Adrenal gland (tissue), 12 donors: ENCODE measurements around the gene CHP1. TPM values are rescaled to one million over a fixed set of nuclear protein-coding genes. Genes with fewer than 3 reads are reported as not detected.
A peak's percentile ranks its signal among the peaks of the same experiment; 100 is the strongest.
"Not testable (repeated sequence)": the region's sequence is repeated elsewhere in the genome, so short reads cannot be mapped to it uniquely, and the experiment has no call there.

Source experiments
- DNase-seq, 7 donors: peaks; one replicate each; pipeline ENCODE4 v3.0.0-alpha.2; 2019 to 2020
- H3K27ac ChIP-seq, 5 donors: fragments of 200-600 bp; sonication (generic) in 4 of 5; 1 replicate in 3 of 5; 2 replicates in 2 of 5; pipeline versions ENCODE4 v1.5.1 to v1.8.0; 2016 to 2020; ENCODE audit warnings: mild to moderate bottlenecking in 1 of 5
- H3K27me3 ChIP-seq: fragments of 200-600 bp; 2 replicates; pipeline ENCODE4 v1.8.0; 2021
- H3K36me3 ChIP-seq, 2 donors: fragments of 200-600 bp; replicated peaks in 1 of 2; 1 replicate in 1 of 2; 2 replicates in 1 of 2; pipeline versions ENCODE4 v1.5.1 to v1.8.0; 2018 to 2022
- H3K4me1 ChIP-seq, 2 donors: fragments of 200-600 bp; replicated peaks in 1 of 2; 1 replicate in 1 of 2; 2 replicates in 1 of 2; pipeline versions ENCODE4 v1.5.1 to v1.8.0; 2018 to 2021
- H3K4me3 ChIP-seq, 4 donors: fragments of 200-600 bp; sonication (generic) in 3 of 4; one replicate each; pipeline ENCODE4 v1.5.1; 2016 to 2018
- H3K9me3 ChIP-seq, 3 donors: fragments of 200-600 bp; sonication (generic) in 1 of 3; replicated peaks in 1 of 3; 1 replicate in 2 of 3; 2 replicates in 1 of 3; pipeline versions ENCODE4 v1.5.1 to v1.8.0; 2016 to 2021
- POLR2A ChIP-seq, 2 donors: fragments of 450-650 bp; IDR thresholded peaks; one replicate each; pipeline ENCODE4 v1.6.1; 2017; ENCODE audit warnings: antibody characterized with exemption in 2 of 2, mild to moderate bottlenecking in 2 of 2, moderate library complexity in 1 of 2
- WGBS, 4 donors: extraction: QIAGEN DNeasy Blood & Tissue Kit in 2 of 4; methylation state at CpG; one replicate each; pipeline versions ENCODE4 v1.1.5 to v1.1.7; 2013 to 2017; 5-methylcytosine and 5-hydroxymethylcytosine counted together
- intact Hi-C, 2 donors: fragments of 100-400 bp; cut with DNase I; formaldehyde crosslinking; loops; one replicate each; pipeline versions ENCODE4 v1.14.1 to v1.15.0; 2022 to 2023
- polyA plus RNA-seq, 3 donors: library from polyadenylated mRNA; stranded (reverse); fragments of 200-250 nt in 2 of 3; fragments of 350-450 nt in 1 of 3; fragmentation: Illumina TruSeq in 1 of 3; extraction: RNeasy Lipid Tissue Mini Kit (QIAGEN cat#74804) in 1 of 3; gene quantifications; one replicate each; pipeline ENCODE4 v1.2.3, GENCODE V29; 2013 to 2014
- total RNA-seq, 9 donors: library from RNA; depleted of rRNA in 4 of 9; stranded (reverse); fragments of >200 nt in 4 of 9; fragments of 120-200 nt in 1 of 9; fragmentation: NEBNext Ultra II Directional in 1 of 9; extraction: Animal tissue kit (Norgen Biotek cat#: 25700) in 1 of 9; gene quantifications; one replicate each; pipeline versions ENCODE4 v1.1.0 to v1.2.4, GENCODE V29; 2013 to 2023
- TF ChIP-seq, protein P1 (sequence below), 6 experiments: fragments of 450-650 bp in 4 of 6; fragments of 200-600 bp in 2 of 6; sonication (generic) in 1 of 6; IDR thresholded peaks; 1 replicate in 5 of 6; 2 replicates in 1 of 6; pipeline versions ENCODE4 v1.5.1 to v1.8.0; 2016 to 2021; ENCODE audit warnings: antibody characterized with exemption in 6 of 6, mild to moderate bottlenecking in 2 of 6, moderate library complexity in 1 of 6
- donor health status: healthy with polysubstance abuse.
- donor health status: Bipolar disorder and iron deficiency.
- donor health status: DM: yes; HTN: yes; CAD: no.
- donor health status: DM: no; HTN: no; CAD: no.
- donor health status: DM: no; HTN: no; CAD: no.
- donor health status: DM: yes; HTN: yes; CAD: no.

Gene CHP1
- total and polyA plus RNA-seq, 12 donors, result 39.7 to 387 (median 165) TPM

DNA sequence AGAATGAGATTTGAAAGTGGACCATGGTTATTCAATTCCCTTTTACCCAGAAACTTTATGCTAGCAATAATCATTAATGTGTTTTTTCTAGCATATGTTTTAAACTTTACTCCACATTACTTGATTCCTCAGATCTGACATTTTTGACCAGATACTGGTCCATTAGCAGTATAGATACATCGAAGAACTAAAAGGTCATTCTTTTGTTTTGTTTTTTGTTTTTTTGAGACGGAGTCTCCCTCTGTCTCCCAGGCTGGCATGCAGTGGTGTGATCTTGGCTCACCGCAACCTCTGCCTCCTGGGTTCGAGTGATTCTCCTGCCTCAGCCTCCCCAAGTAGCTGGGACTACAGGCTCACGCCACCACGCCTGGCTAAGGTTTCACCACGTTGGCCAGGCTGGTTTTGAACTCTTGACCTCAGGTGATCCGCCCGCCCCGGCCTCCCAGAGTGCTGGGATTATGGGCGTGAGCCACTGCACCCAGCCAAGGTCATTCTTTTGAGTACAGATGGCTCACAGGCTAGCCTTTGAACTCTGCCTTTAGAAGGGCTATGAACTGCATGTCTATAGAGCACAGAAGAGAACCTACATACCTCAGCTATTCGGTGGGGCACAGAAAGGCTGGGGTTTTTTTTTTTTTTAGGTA is 28.6 kb downstream of the CHP1 start:
- Histone ChIP-seq H3K27ac (peak overlapping the region in 4 of 5 donors; percentile 44 to 73 (median 56)), H3K36me3 (peaks cover 0 to 14% of the 10 kb centered on the region in 2 donors), H3K4me1 (peaks cover 24 to 26% of the 10 kb centered on the region in 2 donors), H3K9me3 (peaks cover 0 to 5% (median 0%) of the 10 kb centered on the region in 3 donors), H3K4me3 (no peak overlapping the region), H3K27me3 (no peaks in the 10 kb centered on the region)
- peak in 6 of 7 donors; percentile 45 to 64 (median 60) for DNase-seq
- WGBS, 4 donors, result 58 to 72% (median 63%) methylated on average over 8 to 12 of the region's 12 CpGs
- TF ChIP-seq, protein P1, sequence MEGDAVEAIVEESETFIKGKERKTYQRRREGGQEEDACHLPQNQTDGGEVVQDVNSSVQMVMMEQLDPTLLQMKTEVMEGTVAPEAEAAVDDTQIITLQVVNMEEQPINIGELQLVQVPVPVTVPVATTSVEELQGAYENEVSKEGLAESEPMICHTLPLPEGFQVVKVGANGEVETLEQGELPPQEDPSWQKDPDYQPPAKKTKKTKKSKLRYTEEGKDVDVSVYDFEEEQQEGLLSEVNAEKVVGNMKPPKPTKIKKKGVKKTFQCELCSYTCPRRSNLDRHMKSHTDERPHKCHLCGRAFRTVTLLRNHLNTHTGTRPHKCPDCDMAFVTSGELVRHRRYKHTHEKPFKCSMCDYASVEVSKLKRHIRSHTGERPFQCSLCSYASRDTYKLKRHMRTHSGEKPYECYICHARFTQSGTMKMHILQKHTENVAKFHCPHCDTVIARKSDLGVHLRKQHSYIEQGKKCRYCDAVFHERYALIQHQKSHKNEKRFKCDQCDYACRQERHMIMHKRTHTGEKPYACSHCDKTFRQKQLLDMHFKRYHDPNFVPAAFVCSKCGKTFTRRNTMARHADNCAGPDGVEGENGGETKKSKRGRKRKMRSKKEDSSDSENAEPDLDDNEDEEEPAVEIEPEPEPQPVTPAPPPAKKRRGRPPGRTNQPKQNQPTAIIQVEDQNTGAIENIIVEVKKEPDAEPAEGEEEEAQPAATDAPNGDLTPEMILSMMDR (IDR thresholded peaks at IDR 0.05), result no peak
- no peak for TF ChIP-seq POLR2A (IDR thresholded peaks at IDR 0.05)
- intact Hi-C loops, result no loop called here

DNA sequence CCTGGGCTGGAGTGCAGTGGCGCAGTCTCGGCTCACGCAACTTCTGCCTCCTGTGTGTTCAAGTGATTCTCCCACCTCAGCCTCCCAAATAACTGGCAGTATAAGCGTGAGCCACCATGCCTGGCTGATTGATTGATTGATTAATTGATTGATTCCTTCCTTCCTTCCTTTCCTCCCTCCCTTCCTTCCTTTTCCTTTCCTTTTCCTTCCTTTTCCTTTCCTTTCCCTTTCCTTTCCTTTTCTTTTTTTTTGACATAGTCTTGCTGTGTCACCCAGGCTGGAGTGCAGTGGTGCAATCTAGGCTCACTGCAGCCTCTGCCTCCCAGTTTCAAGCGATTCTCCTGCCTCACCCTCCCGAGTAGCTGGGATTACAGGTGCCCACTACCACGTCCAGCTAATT is 29.9 kb downstream of the CHP1 start:
- H3K27me3 ChIP-seq, H3K27ac ChIP-seq, DNase-seq, H3K4me3 ChIP-seq, H3K9me3 ChIP-seq, intact Hi-C loops: not testable (repeated sequence)
- H3K36me3 ChIP-seq, result peaks cover 0 to 18% of the 10 kb centered on the region in 2 donors
- peaks cover 24 to 27% of the 10 kb centered on the region in 2 donors for H3K4me1 ChIP-seq
- WGBS, 4 donors, result 91 to 96% (median 96%) methylated on average over 7 of the region's 7 CpGs

DNA sequence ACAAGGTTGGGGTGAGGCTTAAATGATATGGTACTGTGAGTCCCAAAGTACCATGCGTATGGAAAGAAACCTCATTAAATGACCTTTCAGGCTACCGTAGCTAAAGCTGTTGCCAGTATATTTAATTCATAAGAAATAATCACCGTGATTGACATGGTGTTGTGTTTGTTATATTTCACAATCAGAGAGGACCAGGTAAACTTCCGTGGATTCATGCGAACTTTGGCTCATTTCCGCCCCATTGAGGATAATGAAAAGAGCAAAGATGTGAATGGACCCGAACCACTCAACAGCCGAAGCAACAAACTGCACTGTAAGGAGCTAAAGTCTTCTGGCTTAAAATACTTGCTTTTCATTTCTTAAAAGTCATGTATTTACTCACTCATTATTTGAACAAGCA is 31.5 kb downstream of the CHP1 start:
- Histone ChIP-seq H3K27me3 (no peaks in the 10 kb centered on the region), H3K36me3 (peaks cover 0 to 29% of the 10 kb centered on the region in 2 donors), H3K4me3 (no peak overlapping the region), H3K9me3 (peaks cover 0 to 5% (median 0%) of the 10 kb centered on the region in 3 donors), H3K4me1 (peaks cover 24 to 27% of the 10 kb centered on the region in 2 donors), H3K27ac (no peak overlapping the region)
- 97 to 98% (median 97%) methylated on average over 8 of the region's 8 CpGs for WGBS, 4 donors
- intact Hi-C loops, result no loop called here
- TF ChIP-seq, protein P1 (IDR thresholded peaks at IDR 0.05), result no peak
- peak in 1 of 7 donors; percentile 11 for DNase-seq

DNA sequence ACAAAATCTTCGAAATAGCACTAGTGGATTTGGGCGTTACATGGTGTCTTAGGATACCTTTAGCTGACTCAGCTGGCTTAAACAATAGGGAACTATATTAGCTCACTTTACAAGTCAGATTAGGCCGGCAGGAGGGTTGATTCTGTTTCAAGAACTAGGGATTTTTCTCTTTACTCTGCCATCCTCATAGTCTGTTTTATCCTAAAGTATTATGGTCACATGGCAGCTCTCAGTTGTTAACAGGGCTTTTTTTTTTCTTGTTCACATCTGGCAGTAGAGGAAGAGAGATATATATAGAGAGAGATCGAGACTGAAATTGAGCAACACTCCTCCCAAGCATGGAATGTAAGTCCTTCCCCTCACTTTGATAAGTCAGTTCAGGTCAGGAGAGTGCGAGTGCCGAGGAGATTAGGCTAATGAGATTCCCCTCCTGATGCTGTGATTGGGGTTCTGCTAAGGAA is 32.9 kb downstream of the CHP1 start:
- peaks cover 21 to 22% of the 10 kb centered on the region in 2 donors for H3K4me1 ChIP-seq
- peak in 2 of 7 donors; percentile 51 to 57 for DNase-seq
- peaks cover 0 to 24% of the 10 kb centered on the region in 2 donors for H3K36me3 ChIP-seq
- intact Hi-C loops, result no loop called here
- no peaks in the 10 kb centered on the region for H3K27me3 ChIP-seq
- H3K27ac ChIP-seq, result peak overlapping the region; percentile 17 to 47 (median 31)
- H3K9me3 ChIP-seq, result no peaks in the 10 kb centered on the region
- WGBS, 4 donors, result 40 to 47% (median 42%) methylated on average over 6 of the region's 6 CpGs
- TF ChIP-seq, protein P1 (IDR thresholded peaks at IDR 0.05), result no peak
- TF ChIP-seq POLR2A (IDR thresholded peaks at IDR 0.05), result no peak
- H3K4me3 ChIP-seq, result no peak overlapping the region

DNA sequence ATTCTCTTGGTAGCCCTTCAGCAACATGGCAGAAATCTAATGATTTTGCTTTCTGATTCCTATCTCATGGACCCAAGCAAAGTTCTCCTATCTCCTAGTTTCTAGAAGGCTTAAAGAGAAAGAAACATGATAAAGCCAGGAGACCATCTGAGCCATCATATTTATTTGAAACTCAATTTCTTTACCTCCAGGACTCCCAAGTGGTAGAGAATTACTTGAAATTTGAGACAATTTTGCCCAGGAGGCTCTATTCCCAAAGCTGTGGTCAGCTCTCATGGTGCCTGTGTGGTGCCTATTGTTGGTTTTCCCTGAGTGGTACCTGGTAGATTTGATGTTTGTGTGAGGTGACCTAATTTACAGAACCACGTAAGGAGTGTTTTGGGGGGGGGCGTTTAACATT is 38.8 kb downstream of the CHP1 start:
- Histone ChIP-seq H3K4me1 (no peaks in the 10 kb centered on the region), H3K27me3 (no peaks in the 10 kb centered on the region), H3K27ac (no peak overlapping the region), H3K4me3 (no peak overlapping the region), H3K9me3 (no peaks in the 10 kb centered on the region), H3K36me3 (peaks cover 0 to 49% of the 10 kb centered on the region in 2 donors)
- intact Hi-C loops, result no loop called here
- no peak for TF ChIP-seq POLR2A (IDR thresholded peaks at IDR 0.05)
- TF ChIP-seq, protein P1 (IDR thresholded peaks at IDR 0.05), result no peak
- peak in 2 of 7 donors; percentile 2 to 21 for DNase-seq
- WGBS, 4 donors, result 91 to 95% (median 92%) methylated on average over 2 of the region's 2 CpGs
